Iris pigment epithelial cell (primary cell): ENCODE measurements around the gene TAP1.
"Not testable (repeated sequence)": the region's sequence is repeated elsewhere in the genome, so short reads cannot be mapped to it uniquely, and the experiment has no call there.

Source experiments
- DNase-seq: peaks from one replicate; pipeline ENCODE4 v3.0.0-alpha.2; 2011; ENCODE audit warnings: low read depth

The TAP1 gene

GRCh38 chr6:32853541-32854375 is at the start of gene TAP1, which contains the start of gene PSMB9:
Gene TAP1, minus strand, starts transcription at chr6:32853704. Its CDS starts 68 bp downstream, at chr6:32853636.
Gene PSMB9, plus strand, starts transcription at chr6:32854192. Its CDS starts 38 bp downstream, at chr6:32854230.
- DNase-seq: peak; percentile 95

GRCh38 chr6:32895006-32895345 is 41.5 kb upstream of the TAP1 start:
- DNase-seq: no peak

- peak; percentile 87 for DNase-seq
Measured at GRCh38 chr6:32894085-32895005, 40.8 kb upstream of the TAP1 start.

- no peak for DNase-seq
Measured at GRCh38 chr6:32890831-32891230, 37.3 kb upstream of the TAP1 start.

GRCh38 chr6:32889533-32889932 is 36.0 kb upstream of the TAP1 start:
- DNase-seq: peak; percentile 6

- no peak for DNase-seq
Measured at GRCh38 chr6:32888576-32888975, 35.1 kb upstream of the TAP1 start.

GRCh38 chr6:32887616-32888015 is 34.1 kb upstream of the TAP1 start:
- DNase-seq: no peak

GRCh38 chr6:32886681-32887383 is 33.3 kb upstream of the TAP1 start:
- peak; percentile 78 for DNase-seq

- DNase-seq: peak; percentile 76
Measured at GRCh38 chr6:32885698-32886286, 32.3 kb upstream of the TAP1 start.

GRCh38 chr6:32883789-32884188 is 30.3 kb upstream of the TAP1 start:
- peak; percentile 69 for DNase-seq

- DNase-seq: peak; percentile 65
Measured at GRCh38 chr6:32882879-32883250, 29.4 kb upstream of the TAP1 start.

GRCh38 chr6:32880962-32881361 is 27.5 kb upstream of the TAP1 start:
- not testable (repeated sequence) for DNase-seq

- no peak for DNase-seq
Measured at GRCh38 chr6:32879691-32880090, 26.2 kb upstream of the TAP1 start.

- DNase-seq: no peak
Measured at GRCh38 chr6:32876603-32877002, 23.1 kb upstream of the TAP1 start.

- not testable (repeated sequence) for DNase-seq
Measured at GRCh38 chr6:32873947-32874346, 20.4 kb upstream of the TAP1 start.

- DNase-seq: peak; percentile 56
Measured at GRCh38 chr6:32868257-32868788, 14.8 kb upstream of the TAP1 start.

- DNase-seq: no peak
Measured at GRCh38 chr6:32867554-32868256, 14.2 kb upstream of the TAP1 start.

- DNase-seq: no peak
Measured at GRCh38 chr6:32867022-32867477, 13.5 kb upstream of the TAP1 start.

- DNase-seq: no peak
Measured at GRCh38 chr6:32865724-32866443, 12.4 kb upstream of the TAP1 start.

- no peak for DNase-seq
Measured at GRCh38 chr6:32862725-32863124, 9.2 kb upstream of the TAP1 start.
